NCI-H2081 (cell line): ENCODE data around the gene IBA57.
"Not testable (repeated sequence)": the region's sequence is repeated elsewhere in the genome, so short reads cannot be mapped to it uniquely, and the experiment has no call there.

ENCODE experiments used
- DNase-seq, 2 experiments: peaks; one replicate each; lab custom pipeline; 2025; lab: John Stamatoyannopoulos, UW

Gene IBA57

DNA sequence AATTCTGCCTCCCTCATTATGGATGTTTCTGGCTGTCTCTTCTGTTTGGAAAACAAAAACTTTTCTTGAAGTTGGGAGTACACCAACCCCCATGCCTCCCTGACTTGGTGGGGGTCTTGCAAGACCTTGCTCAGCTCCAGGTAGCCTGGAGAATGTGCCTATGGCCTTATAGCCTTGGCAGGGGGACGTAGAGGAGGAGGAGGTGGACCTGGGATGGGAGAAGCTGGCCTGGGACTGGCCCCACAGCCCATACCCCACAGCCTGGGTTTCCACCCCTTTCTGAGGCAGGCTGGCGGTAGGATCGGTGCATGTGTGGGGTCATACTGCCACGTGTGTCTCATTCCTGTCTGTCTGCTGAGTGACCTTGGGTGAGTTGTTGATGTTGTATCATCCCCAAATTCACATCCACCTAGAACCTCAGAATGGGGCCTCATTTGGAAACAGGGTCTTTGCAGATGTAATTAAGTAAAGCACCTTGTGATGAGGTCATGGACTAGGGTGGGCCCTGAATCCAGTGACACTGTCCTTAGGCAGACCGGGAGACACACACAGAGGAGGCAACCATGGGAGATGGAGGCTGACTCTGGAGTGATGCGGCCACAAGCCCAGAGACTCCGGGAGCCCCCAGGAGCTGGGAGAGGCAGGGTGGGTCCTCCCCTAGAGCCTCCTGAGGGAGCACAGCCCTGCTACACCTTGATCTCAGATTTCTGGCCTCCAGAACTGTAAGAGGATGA lies 60.7 kb downstream of the IBA57 start:
- DNase-seq, result no peak

GRCh38 chr1:228226956-228227791 lies 61.6 kb downstream of the IBA57 start:
- DNase-seq, result no peak

DNA sequence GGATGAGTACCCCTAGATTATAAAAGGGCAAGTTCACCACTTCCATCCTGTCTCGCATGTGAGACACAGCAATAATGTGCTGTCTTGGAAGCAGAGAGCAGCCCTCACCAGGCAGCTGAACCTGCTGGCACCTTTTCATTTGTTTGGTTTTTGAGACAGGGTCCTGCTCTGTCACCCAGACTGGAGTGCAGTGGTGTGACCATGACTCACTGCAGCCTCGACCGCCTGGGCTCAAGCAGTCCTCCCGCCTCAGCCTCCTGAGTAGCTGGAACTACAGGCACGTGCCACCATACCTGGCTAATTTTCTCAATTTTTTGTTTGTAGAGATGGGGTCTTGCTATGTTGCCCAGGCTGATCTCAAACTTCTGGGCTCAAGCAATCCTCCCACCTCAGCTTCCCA lies 62.5 kb downstream of the IBA57 start:
- not testable (repeated sequence) for DNase-seq

GRCh38 chr1:228228601-228229074 lies 63.0 kb downstream of the IBA57 start:
- no peak for DNase-seq

DNA sequence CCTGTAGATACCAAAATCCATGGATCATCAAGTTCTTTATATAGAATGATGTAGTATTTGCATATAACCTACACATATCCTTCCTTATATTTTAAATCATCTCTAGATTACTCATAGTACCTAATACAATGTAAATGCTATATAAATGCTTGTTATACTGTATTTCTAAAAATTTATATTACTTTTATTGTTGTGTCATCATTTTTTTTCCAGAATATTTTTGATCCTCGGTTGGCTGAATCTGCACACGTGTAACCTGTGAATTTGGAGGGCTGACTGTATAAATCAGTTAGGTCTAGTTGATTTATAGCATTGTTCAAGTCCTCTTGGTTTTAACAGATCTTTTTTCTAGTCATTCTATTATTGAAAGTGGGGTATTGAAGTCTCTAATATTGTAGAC lies 65.6 kb downstream of the IBA57 start:
- no peak for DNase-seq
